Measurements from ENCODE around the gene CA4. TPM values are rescaled to one million over a fixed set of nuclear protein-coding genes. Genes with fewer than 3 reads are reported as not detected.

CA4 gene
- polyA plus RNA-seq, 2 of the 4 experiments (the other 2 are of a cell fraction) = 0.06 TPM; not detected in 1

GRCh38 chr17:60160829-60161501 lies 11.2 kb downstream of the CA4 start:
- no peaks in the 10 kb centered on the region for H3K9me3 ChIP-seq
- WGBS (ENCODE audit: missing lambda C conversion rate) = 73% methylated on average over 10 of the region's 10 CpGs
- TF ChIP-seq RARB (CRISPR knock-in tag; IDR thresholded peaks at IDR 0.05) = no peak
- TF ChIP-seq ZNF302 (CRISPR knock-in tag; IDR thresholded peaks at IDR 0.05) = no peak
- no peak for TF ChIP-seq CBX8 (IDR thresholded peaks at IDR 0.05)
- no peak for TF ChIP-seq PHF8 (IDR thresholded peaks at IDR 0.05; ENCODE audit: borderline replicate concordance, low read depth)
- no peak for TF ChIP-seq HMGXB4 (CRISPR knock-in tag; IDR thresholded peaks at IDR 0.05; ENCODE audit: borderline replicate concordance)
- TF ChIP-seq CHD2 (IDR thresholded peaks at IDR 0.05; ENCODE audit: low read length, partially characterized antibody) = no peak
- no peak for TF ChIP-seq FOSL2 (IDR thresholded peaks at IDR 0.05)
- TF ChIP-seq FOSL2 (CRISPR knock-in tag; IDR thresholded peaks at IDR 0.05) = no peak
- TF ChIP-seq CHD4 (IDR thresholded peaks at IDR 0.05; ENCODE audit: borderline replicate concordance) = no peak
- TF ChIP-seq BCL3 (IDR thresholded peaks at IDR 0.05) = no peak
- no peak for TF ChIP-seq MAZ (IDR thresholded peaks at IDR 0.05; ENCODE audit: borderline replicate concordance, low read depth, low read length)
- no peak for TF ChIP-seq JUNB (IDR thresholded peaks at IDR 0.05)
- no peak for TF ChIP-seq BHLHE40 (IDR thresholded peaks at IDR 0.05; ENCODE audit: low read depth, low read length)
- DNase-seq (ENCODE audit: low read depth in 1 of 2, low spot score in 1 of 2) (no peak), FAIRE-seq (no peak), ATAC-seq (no peak)
- no peak overlapping the region for H3K4me3 ChIP-seq
- peaks cover 14% of the 10 kb centered on the region for H3K4me1 ChIP-seq
- H3K4me2 ChIP-seq = peak overlapping the region; percentile 20; the same call in 1 of the 3 replicates
- H3K27ac ChIP-seq = peak overlapping the region in 1 of 2 experiments; percentile 6; a peak in 1 of 6 replicates
- POLR2A ChIA-PET = no interaction called here
- CTCF ChIA-PET = interaction anchor here (0.9 to 15.1 kb wide), 6 partner anchors 9 to 261 kb away, joined by 3 to 150 read pairs (median 4); partner anchors contain the start of gene CHCT1

DNA sequence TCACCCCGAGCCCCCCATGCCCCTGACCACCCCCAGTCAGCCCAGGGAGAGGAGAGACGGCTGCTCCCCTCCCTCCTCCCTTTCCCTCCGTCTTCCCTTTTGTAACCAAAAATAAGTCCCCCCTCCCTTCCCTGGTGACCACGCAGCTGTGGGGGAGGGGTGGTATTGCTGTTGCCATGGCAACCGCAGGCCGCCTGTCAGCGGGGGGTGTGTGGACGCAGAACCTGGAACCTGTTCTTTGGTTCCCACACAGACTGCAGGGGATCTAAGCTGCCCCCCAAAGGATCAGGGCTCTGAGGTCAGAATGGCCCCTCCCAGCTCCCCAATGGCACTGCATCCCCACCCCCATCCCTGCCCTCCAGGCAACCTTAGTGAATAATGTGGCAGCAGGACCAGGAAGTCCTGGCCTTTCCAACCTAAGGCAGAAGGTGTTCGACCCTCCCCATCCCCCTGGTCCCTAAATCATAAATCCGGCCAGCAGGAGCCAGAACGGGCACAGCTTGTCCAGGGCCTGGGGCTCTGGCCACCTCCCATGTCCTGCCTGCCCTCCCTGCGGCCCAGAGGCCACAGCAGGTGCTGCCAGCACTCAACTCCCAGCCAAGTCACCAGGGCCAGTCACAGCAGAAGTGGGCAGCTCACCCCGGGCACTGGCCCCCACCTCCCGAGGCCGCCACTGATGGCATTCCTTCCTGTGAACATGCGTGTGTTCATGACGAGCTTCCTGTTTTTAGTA lies 12.0 kb downstream of the CA4 start:
- ChIA-PET CTCF (interaction anchor here (1.0 to 15.1 kb wide), 7 partner anchors 9 to 263 kb away, joined by 3 to 150 read pairs (median 4); partner anchors contain the start of gene CA4), POLR2A (no interaction called here)
- FAIRE-seq (no peak), ATAC-seq (no peak; a peak in 2 of 6 replicates), DNase-seq (ENCODE audit: low read depth in 1 of 2, low spot score in 1 of 2) (no peak)
- peaks cover 15% of the 10 kb centered on the region for H3K4me1 ChIP-seq
- H3K4me2 ChIP-seq = peak overlapping the region; percentile 20; the same call in 1 of the 3 replicates
- WGBS (ENCODE audit: missing lambda C conversion rate) = 58% methylated on average over 14 of the region's 17 CpGs
- peak overlapping the region in 1 of 2 experiments; percentile 35; a peak in 2 of 6 replicates for H3K27ac ChIP-seq
- no peaks in the 10 kb centered on the region for H3K9me3 ChIP-seq
- no peak overlapping the region for H3K4me3 ChIP-seq
- TF ChIP-seq E2F6 (IDR thresholded peaks at IDR 0.05; ENCODE audit: borderline replicate concordance, low read depth) = no peak
- no peak for TF ChIP-seq MAZ (IDR thresholded peaks at IDR 0.05; ENCODE audit: borderline replicate concordance, low read depth, low read length)
- TF ChIP-seq MAX (IDR thresholded peaks at IDR 0.05) = no peak

GRCh38 chr17:60163108-60163784 lies 13.5 kb downstream of the CA4 start:
- TF ChIP-seq CTCF (IDR thresholded peaks at IDR 0.05) = 0 out of 3 replicates have a peak, but pooled peaks have one; percentile 13
- no peak for TF ChIP-seq REST (IDR thresholded peaks at IDR 0.05)
- TF ChIP-seq RFX5 (IDR thresholded peaks at IDR 0.05) = no peak
- FAIRE-seq (no peak), ATAC-seq (peak in 1 of 2 experiments; percentile 53; a peak in 3 of 6 replicates), DNase-seq (ENCODE audit: low read depth in 1 of 2, low spot score in 1 of 2) (peak in 1 of 2 experiments; percentile 0)
- H3K4me1 ChIP-seq = peaks cover 27% of the 10 kb centered on the region
- no peak overlapping the region for H3K4me2 ChIP-seq
- no peaks in the 10 kb centered on the region for H3K9me3 ChIP-seq
- H3K27ac ChIP-seq = no peak overlapping the region
- POLR2A ChIA-PET = no interaction called here
- CTCF ChIA-PET = interaction anchor here (0.6 to 1.0 kb wide), 3 partner anchors 18 to 265 kb away, joined by 3 to 4 read pairs (median 3); no protein-coding TSS in a partner anchor
- no peak overlapping the region for H3K4me3 ChIP-seq
- 74% methylated on average over 19 of the region's 20 CpGs for WGBS (ENCODE audit: missing lambda C conversion rate)
